ENCODE measurements around the gene SLC38A9. TPM values are rescaled to one million over a fixed set of nuclear protein-coding genes. Genes with fewer than 3 reads are reported as not detected.
"Not testable (repeated sequence)": the region's sequence is repeated elsewhere in the genome, so short reads cannot be mapped to it uniquely, and the experiment has no call there.

The SLC38A9 gene
- polyA plus RNA-seq, 3 donors from 2014 or later, result 6.9 to 15.4 (median 15.2) TPM

GRCh38 chr5:55696704-55697103, 15.4 kb downstream of the SLC38A9 start:
- not testable (repeated sequence) for H3K9me3 Mint-ChIP-seq; H3K27me3 Mint-ChIP-seq (ENCODE audit: low read depth in 3 of 3); H3K27ac Mint-ChIP-seq; H3K4me1 Mint-ChIP-seq; DNase-seq; H3K4me3 Mint-ChIP-seq
- H3K36me3 Mint-ChIP-seq, result peaks cover 9 to 20% (median 12%) of the 10 kb centered on the region in 3 donors

GRCh38 chr5:55694152-55694830, 17.8 kb downstream of the SLC38A9 start:
- H3K27me3 Mint-ChIP-seq (ENCODE audit: low read depth in 3 of 3), result peaks cover 0 to 2% (median 0%) of the 10 kb centered on the region in 3 donors

GRCh38 chr5:55692509-55692908, 19.6 kb downstream of the SLC38A9 start:
- Mint-ChIP-seq H3K4me3 (no peak overlapping the region), H3K27me3 (ENCODE audit: low read depth in 3 of 3) (peaks cover 0 to 2% (median 0%) of the 10 kb centered on the region in 3 donors), H3K27ac (no peak overlapping the region), H3K9me3 (no peaks in the 10 kb centered on the region), H3K36me3 (peaks cover 4 to 15% (median 9%) of the 10 kb centered on the region in 3 donors), H3K4me1 (no peaks in the 10 kb centered on the region)
- DNase-seq, result no peak

More at GRCh38 chr5:55694152-55694830, 17.8 kb downstream of the SLC38A9 start:
- DNase-seq, result no peak
- H3K4me1 Mint-ChIP-seq, result no peaks in the 10 kb centered on the region
- H3K27ac Mint-ChIP-seq, result no peak overlapping the region
- H3K9me3 Mint-ChIP-seq, result no peaks in the 10 kb centered on the region
- peaks cover 4 to 15% (median 9%) of the 10 kb centered on the region in 3 donors for H3K36me3 Mint-ChIP-seq
- H3K4me3 Mint-ChIP-seq, result no peak overlapping the region

GRCh38 chr5:55692106-55692417, 20.1 kb downstream of the SLC38A9 start:
- H3K4me1 Mint-ChIP-seq, result no peaks in the 10 kb centered on the region
- no peaks in the 10 kb centered on the region for H3K9me3 Mint-ChIP-seq
- H3K36me3 Mint-ChIP-seq, result peaks cover 4 to 11% (median 9%) of the 10 kb centered on the region in 3 donors
- H3K4me3 Mint-ChIP-seq, result no peak overlapping the region
- no peak for DNase-seq
- peaks cover 0 to 2% (median 0%) of the 10 kb centered on the region in 3 donors for H3K27me3 Mint-ChIP-seq (ENCODE audit: low read depth in 3 of 3)
- H3K27ac Mint-ChIP-seq, result no peak overlapping the region

GRCh38 chr5:55691265-55692105, 20.6 kb downstream of the SLC38A9 start:
- no peak overlapping the region for H3K4me3 Mint-ChIP-seq
- peak; percentile 11 to 20 (median 14) for DNase-seq
- H3K9me3 Mint-ChIP-seq, result no peaks in the 10 kb centered on the region
- H3K27me3 Mint-ChIP-seq (ENCODE audit: low read depth in 3 of 3), result peaks cover 0 to 2% (median 0%) of the 10 kb centered on the region in 3 donors
- H3K36me3 Mint-ChIP-seq, result peaks cover 4 to 14% (median 9%) of the 10 kb centered on the region in 3 donors
- no peaks in the 10 kb centered on the region for H3K4me1 Mint-ChIP-seq
- H3K27ac Mint-ChIP-seq, result no peak overlapping the region

- no peaks in the 10 kb centered on the region for H3K4me1 Mint-ChIP-seq
- no peak overlapping the region for H3K4me3 Mint-ChIP-seq
- no peak for DNase-seq
- no peaks in the 10 kb centered on the region for H3K9me3 Mint-ChIP-seq
- H3K27ac Mint-ChIP-seq, result no peak overlapping the region
- H3K36me3 Mint-ChIP-seq, result peaks cover 0 to 12% (median 4%) of the 10 kb centered on the region in 3 donors
- H3K27me3 Mint-ChIP-seq (ENCODE audit: low read depth in 3 of 3), result peaks cover 0 to 2% (median 0%) of the 10 kb centered on the region in 3 donors
These were observed 30.1 kb downstream of the SLC38A9 start for GRCh38 chr5:55682071-55682470.

GRCh38 chr5:55681301-55681700, 30.8 kb downstream of the SLC38A9 start:
- no peak for DNase-seq
- peaks cover 0 to 8% (median 7%) of the 10 kb centered on the region in 3 donors for H3K36me3 Mint-ChIP-seq
- H3K27me3 Mint-ChIP-seq (ENCODE audit: low read depth in 3 of 3), result peaks cover 0 to 2% (median 0%) of the 10 kb centered on the region in 3 donors
- H3K27ac Mint-ChIP-seq, result no peak overlapping the region
- no peaks in the 10 kb centered on the region for H3K9me3 Mint-ChIP-seq
- H3K4me3 Mint-ChIP-seq, result no peak overlapping the region
- H3K4me1 Mint-ChIP-seq, result no peaks in the 10 kb centered on the region

- peaks cover 0 to 2% (median 0%) of the 10 kb centered on the region in 3 donors for H3K27me3 Mint-ChIP-seq (ENCODE audit: low read depth in 3 of 3)
These were observed 31.8 kb downstream of the SLC38A9 start for GRCh38 chr5:55680353-55680752.

GRCh38 chr5:55679556-55679955, 32.6 kb downstream of the SLC38A9 start:
- Mint-ChIP-seq H3K9me3 (no peaks in the 10 kb centered on the region), H3K27ac (no peak overlapping the region), H3K4me1 (peaks cover 4 to 14% of the 10 kb centered on the region in 2 donors), H3K36me3 (peaks cover 0 to 7% (median 4%) of the 10 kb centered on the region in 3 donors), H3K4me3 (no peak overlapping the region), H3K27me3 (ENCODE audit: low read depth in 3 of 3) (peaks cover 0 to 2% (median 0%) of the 10 kb centered on the region in 3 donors)
- DNase-seq, result no peak

More at GRCh38 chr5:55680353-55680752, 31.8 kb downstream of the SLC38A9 start:
- Mint-ChIP-seq H3K9me3 (no peaks in the 10 kb centered on the region), H3K27ac (no peak overlapping the region), H3K36me3 (peaks cover 0 to 8% (median 7%) of the 10 kb centered on the region in 3 donors), H3K4me3 (no peak overlapping the region), H3K4me1 (peaks cover 0 to 6% of the 10 kb centered on the region in 2 donors)
- no peak for DNase-seq

GRCh38 chr5:55675119-55675518, 37.0 kb downstream of the SLC38A9 start:
- Mint-ChIP-seq H3K4me1 (peaks cover 4 to 15% of the 10 kb centered on the region in 2 donors), H3K9me3 (no peaks in the 10 kb centered on the region)

GRCh38 chr5:55674340-55674739, 37.8 kb downstream of the SLC38A9 start:
- H3K9me3 Mint-ChIP-seq, result no peaks in the 10 kb centered on the region
- H3K4me1 Mint-ChIP-seq, result peaks cover 4 to 15% of the 10 kb centered on the region in 2 donors
- H3K4me3 Mint-ChIP-seq, result no peak overlapping the region
- DNase-seq, result no peak
- H3K27ac Mint-ChIP-seq, result no peak overlapping the region
- peaks cover 6 to 17% (median 7%) of the 10 kb centered on the region in 3 donors for H3K36me3 Mint-ChIP-seq
- H3K27me3 Mint-ChIP-seq (ENCODE audit: low read depth in 3 of 3), result peaks cover 0 to 2% (median 0%) of the 10 kb centered on the region in 3 donors

More at GRCh38 chr5:55675119-55675518, 37.0 kb downstream of the SLC38A9 start:
- DNase-seq, result no peak
- Mint-ChIP-seq H3K27ac (no peak overlapping the region), H3K36me3 (peaks cover 6 to 17% (median 7%) of the 10 kb centered on the region in 3 donors), H3K27me3 (ENCODE audit: low read depth in 3 of 3) (peaks cover 0 to 2% (median 0%) of the 10 kb centered on the region in 3 donors), H3K4me3 (no peak overlapping the region)

GRCh38 chr5:55672477-55672911, 39.6 kb downstream of the SLC38A9 start:
- H3K27ac Mint-ChIP-seq, result no peak overlapping the region
- H3K36me3 Mint-ChIP-seq, result peaks cover 12 to 19% (median 12%) of the 10 kb centered on the region in 3 donors
- peaks cover 4 to 15% of the 10 kb centered on the region in 2 donors for H3K4me1 Mint-ChIP-seq
- no peaks in the 10 kb centered on the region for H3K9me3 Mint-ChIP-seq
- peaks cover 0 to 2% (median 0%) of the 10 kb centered on the region in 3 donors for H3K27me3 Mint-ChIP-seq (ENCODE audit: low read depth in 3 of 3)
- DNase-seq, result no peak
- no peak overlapping the region for H3K4me3 Mint-ChIP-seq

GRCh38 chr5:55671975-55672374, 40.1 kb downstream of the SLC38A9 start:
- peaks cover 0 to 2% (median 0%) of the 10 kb centered on the region in 3 donors for H3K27me3 Mint-ChIP-seq (ENCODE audit: low read depth in 3 of 3)
- H3K4me3 Mint-ChIP-seq, result no peak overlapping the region
- H3K9me3 Mint-ChIP-seq, result no peaks in the 10 kb centered on the region
- peaks cover 4 to 15% of the 10 kb centered on the region in 2 donors for H3K4me1 Mint-ChIP-seq
- no peak overlapping the region for H3K27ac Mint-ChIP-seq
- no peak for DNase-seq
- H3K36me3 Mint-ChIP-seq, result peaks cover 12 to 19% (median 14%) of the 10 kb centered on the region in 3 donors

GRCh38 chr5:55668356-55668755, 43.8 kb downstream of the SLC38A9 start:
- Mint-ChIP-seq H3K4me1 (no peaks in the 10 kb centered on the region), H3K27me3 (ENCODE audit: low read depth in 3 of 3) (peaks cover 0 to 2% (median 0%) of the 10 kb centered on the region in 3 donors), H3K9me3 (no peaks in the 10 kb centered on the region), H3K27ac (no peak overlapping the region), H3K4me3 (no peak overlapping the region), H3K36me3 (peaks cover 15 to 18% (median 15%) of the 10 kb centered on the region in 3 donors)
- no peak for DNase-seq
